ENCODE measurements around the gene CLEC4C.
"Not testable (repeated sequence)": the region's sequence is repeated elsewhere in the genome, so short reads cannot be mapped to it uniquely, and the experiment has no call there.

Gene CLEC4C

GRCh38 chr12:7747246-7747645, at the start of gene CLEC4C:
TSS of gene CLEC4C (minus strand) at chr12:7747375. CDS start at chr12:7747348, 27 bp downstream.
- no peak for DNase-seq

- no peak for DNase-seq
Measured at GRCh38 chr12:7793211-7793610, 46.0 kb upstream of the CLEC4C start.

GRCh38 chr12:7788884-7789528, 41.8 kb upstream of the CLEC4C start, which contains the start of gene NANOG:
TSS of gene NANOG (plus strand) at chr12:7789402. CDS start at chr12:7789615, 213 bp downstream.
- DNase-seq: not testable (repeated sequence)

GRCh38 chr12:7788294-7788660, 41.1 kb upstream of the CLEC4C start:
- DNase-seq: no peak

- DNase-seq: no peak
Measured at GRCh38 chr12:7787574-7788293, 40.6 kb upstream of the CLEC4C start.

GRCh38 chr12:7784701-7785100, 37.5 kb upstream of the CLEC4C start:
- DNase-seq: no peak

- not testable (repeated sequence) for DNase-seq
Measured at GRCh38 chr12:7783433-7783832, 36.3 kb upstream of the CLEC4C start.

GRCh38 chr12:7782055-7782454, 34.9 kb upstream of the CLEC4C start:
- no peak for DNase-seq

- DNase-seq: no peak
Measured at GRCh38 chr12:7781274-7781673, 34.1 kb upstream of the CLEC4C start.

GRCh38 chr12:7769999-7770398, 22.8 kb upstream of the CLEC4C start:
- no peak for DNase-seq

GRCh38 chr12:7758766-7759140, 11.6 kb upstream of the CLEC4C start:
- no peak for DNase-seq

GRCh38 chr12:7756993-7757392, 9.8 kb upstream of the CLEC4C start:
- DNase-seq: no peak

- not testable (repeated sequence) for DNase-seq
Measured at GRCh38 chr12:7755668-7756067, 8.5 kb upstream of the CLEC4C start.

GRCh38 chr12:7751941-7752922, 5.1 kb upstream of the CLEC4C start:
- not testable (repeated sequence) for DNase-seq

- DNase-seq: no peak
Measured at GRCh38 chr12:7751394-7751793, 4.2 kb upstream of the CLEC4C start.

- DNase-seq: no peak
Measured at GRCh38 chr12:7750350-7750749, 3.2 kb upstream of the CLEC4C start.

GRCh38 chr12:7749442-7749841, 2.3 kb upstream of the CLEC4C start:
- DNase-seq: no peak

GRCh38 chr12:7748852-7749251, 1.7 kb upstream of the CLEC4C start:
- no peak for DNase-seq

- no peak for DNase-seq
Measured at GRCh38 chr12:7732993-7733392, 14.2 kb downstream of the CLEC4C start.

GRCh38 chr12:7731486-7731885, 15.7 kb downstream of the CLEC4C start:
- no peak for DNase-seq

- DNase-seq: not testable (repeated sequence)
Measured at GRCh38 chr12:7730984-7731383, 16.2 kb downstream of the CLEC4C start.

- no peak for DNase-seq
Measured at GRCh38 chr12:7729746-7730145, 17.4 kb downstream of the CLEC4C start.

- no peak for DNase-seq
Measured at GRCh38 chr12:7723926-7724325, 23.2 kb downstream of the CLEC4C start.
